ENCODE results near the gene FRMD6.

- TF ChIP-seq CTCF (conservative IDR thresholded peaks at IDR 0.05) (peak; percentile 75), ZFX (IDR thresholded peaks at IDR 0.05) (no peak)
Observed at GRCh38 chr14:51776102-51776894, 124.6 kb downstream of the FRMD6 start.
